ENCODE data around the gene NSUN3.

NSUN3 gene

GRCh38 chr3:94130690-94131089 lies 67.8 kb downstream of the NSUN3 start:
- DNase-seq, result no peak

GRCh38 chr3:94132777-94133176 lies 69.9 kb downstream of the NSUN3 start:
- DNase-seq, result no peak

- DNase-seq, result no peak
These were observed 73.3 kb downstream of the NSUN3 start for GRCh38 chr3:94136133-94136532.

DNA sequence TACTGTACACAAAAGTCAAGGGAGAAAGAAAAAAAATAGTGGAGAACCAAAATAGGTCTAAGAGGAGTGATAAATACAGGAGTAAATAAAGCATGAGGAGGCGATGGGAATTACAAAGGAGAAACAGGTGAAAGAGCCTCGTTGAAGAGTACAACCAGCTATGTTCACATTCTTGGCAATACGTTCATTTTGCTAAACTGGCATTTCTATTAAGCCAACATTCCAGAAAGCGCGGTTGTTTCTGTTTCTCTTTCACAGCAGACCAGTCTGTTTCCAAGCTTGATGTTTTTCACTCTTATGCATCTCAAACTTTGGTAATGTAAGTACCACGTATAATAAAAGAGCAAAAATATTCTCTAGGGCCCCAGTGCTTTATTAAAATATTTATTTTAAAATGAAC lies 74.5 kb downstream of the NSUN3 start:
- DNase-seq, result no peak

GRCh38 chr3:94146455-94146854 lies 83.6 kb downstream of the NSUN3 start:
- no peak for DNase-seq

- no peak for DNase-seq
These were observed 84.2 kb downstream of the NSUN3 start for GRCh38 chr3:94147012-94147411.

DNA sequence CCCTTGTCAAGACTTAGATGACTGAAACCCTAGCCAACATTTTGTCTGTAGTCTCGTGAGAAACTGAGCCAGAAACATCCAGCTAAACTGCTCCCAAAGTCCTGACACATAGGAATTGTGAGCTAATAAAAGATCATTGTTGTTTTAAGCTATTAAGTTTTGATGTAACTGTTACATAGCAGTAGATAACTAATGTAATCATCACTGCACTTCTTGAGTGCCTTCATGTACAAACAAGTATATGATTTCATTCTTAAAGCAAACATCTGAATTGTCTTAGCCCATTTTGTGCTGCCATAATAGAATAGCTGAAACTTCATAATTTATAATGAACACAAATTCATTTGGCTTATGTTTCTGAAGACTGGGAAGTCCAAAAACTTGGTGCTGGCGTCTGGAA lies 87.3 kb downstream of the NSUN3 start:
- DNase-seq, result no peak

DNA sequence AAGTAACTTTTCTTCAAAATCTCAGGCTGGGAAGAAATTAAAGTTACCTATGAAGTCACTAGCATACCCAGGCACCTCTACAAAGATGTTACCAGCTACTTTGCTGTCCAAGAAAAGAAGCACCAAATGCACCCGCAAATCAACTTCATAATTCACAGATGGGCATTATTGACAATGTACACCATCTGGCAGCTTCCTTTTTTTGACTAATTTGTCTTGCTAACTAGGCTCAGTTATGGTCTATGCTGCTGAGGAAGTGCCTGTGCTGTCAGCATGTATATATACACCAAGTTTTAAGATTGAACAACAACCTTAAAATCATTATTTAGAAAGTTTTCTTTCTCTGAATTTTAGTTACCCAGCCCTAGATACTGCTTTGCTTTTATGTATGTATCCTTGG lies 93.8 kb downstream of the NSUN3 start:
- no peak for DNase-seq

DNA sequence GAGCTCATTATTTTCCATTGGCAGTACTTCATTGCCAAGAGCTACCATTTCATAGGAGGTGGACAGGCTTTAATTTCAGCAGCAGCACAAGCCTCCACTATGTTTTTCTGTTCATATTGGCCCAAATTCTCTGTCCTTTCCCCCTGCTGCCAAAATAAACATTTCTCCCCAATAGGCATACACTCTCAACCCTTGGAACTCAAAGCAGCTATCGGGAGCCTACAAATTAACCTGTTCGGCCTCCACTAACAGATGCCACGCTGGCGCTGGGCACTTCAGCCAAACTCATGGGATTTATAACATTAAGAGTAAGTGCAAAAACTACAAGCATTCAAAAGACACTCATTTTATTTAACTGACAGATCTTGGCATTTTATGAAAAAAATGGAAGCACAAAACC lies 95.7 kb downstream of the NSUN3 start:
- DNase-seq, result no peak

- no peak for DNase-seq
These were observed 96.4 kb downstream of the NSUN3 start for GRCh38 chr3:94159062-94159828.

DNA sequence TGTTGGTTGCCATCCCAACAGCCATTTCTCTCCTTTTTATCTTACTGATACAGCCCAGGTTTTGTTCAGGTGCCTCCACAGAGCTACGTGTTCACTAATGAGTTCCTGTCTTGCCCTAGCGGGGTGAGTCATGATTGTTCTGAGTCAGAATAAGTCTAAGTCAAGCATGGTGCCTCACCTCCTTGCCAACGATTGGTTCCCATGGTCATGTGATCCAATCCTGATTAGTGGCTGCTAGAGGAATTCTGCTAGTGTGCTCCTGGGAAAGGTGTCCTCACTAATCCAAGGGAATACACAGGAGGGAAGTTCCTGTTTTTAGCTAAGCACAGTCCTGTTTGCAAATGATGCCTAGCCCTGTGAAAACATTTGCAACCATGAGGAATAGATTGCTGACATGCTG lies 99.8 kb downstream of the NSUN3 start:
- no peak for DNase-seq

GRCh38 chr3:94167346-94167745 lies 104.5 kb downstream of the NSUN3 start:
- no peak for DNase-seq

DNA sequence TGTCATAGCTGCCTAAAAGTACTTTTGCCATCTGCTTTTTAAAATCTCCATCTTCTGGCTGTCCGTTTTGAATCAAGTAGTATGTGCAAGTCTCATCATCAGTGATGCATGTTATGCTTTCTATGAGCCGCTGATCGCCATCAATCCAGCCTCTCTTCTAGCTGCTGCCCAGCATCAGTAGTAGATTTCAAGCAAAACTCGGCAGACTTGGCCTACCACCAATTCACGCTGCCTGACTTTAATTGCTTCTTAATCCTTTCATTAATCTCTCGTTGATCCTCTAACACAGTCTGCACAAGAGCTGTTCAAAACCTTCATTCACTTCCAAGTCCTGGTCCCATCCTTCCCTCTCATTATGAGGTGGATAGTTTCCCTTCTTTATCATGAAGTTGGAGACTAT lies 104.9 kb downstream of the NSUN3 start:
- DNase-seq, result no peak

GRCh38 chr3:94171954-94172353 lies 109.1 kb downstream of the NSUN3 start:
- DNase-seq, result no peak

GRCh38 chr3:94172695-94173310 lies 109.9 kb downstream of the NSUN3 start:
- no peak for DNase-seq

- DNase-seq, result no peak
These were observed 111.0 kb downstream of the NSUN3 start for GRCh38 chr3:94173673-94174434.

DNA sequence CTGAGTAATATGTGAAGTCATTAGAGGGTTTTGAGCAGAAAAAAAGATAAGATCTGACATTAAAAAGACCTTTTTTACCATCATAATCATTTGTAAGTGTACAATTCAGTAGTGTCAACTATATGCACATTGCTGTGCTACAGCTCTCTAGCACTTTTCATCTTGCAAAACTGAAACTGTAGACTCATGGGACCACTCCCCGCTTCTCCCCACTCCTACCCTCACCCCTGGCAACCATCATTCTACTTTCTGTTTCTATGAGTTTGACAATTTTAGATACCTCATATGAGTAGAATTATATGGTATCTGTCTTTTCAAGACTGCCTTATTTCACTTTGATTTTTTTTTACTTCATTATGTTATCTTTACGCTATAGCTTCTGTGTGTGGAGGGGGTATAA lies 112.8 kb downstream of the NSUN3 start:
- no peak for DNase-seq

DNA sequence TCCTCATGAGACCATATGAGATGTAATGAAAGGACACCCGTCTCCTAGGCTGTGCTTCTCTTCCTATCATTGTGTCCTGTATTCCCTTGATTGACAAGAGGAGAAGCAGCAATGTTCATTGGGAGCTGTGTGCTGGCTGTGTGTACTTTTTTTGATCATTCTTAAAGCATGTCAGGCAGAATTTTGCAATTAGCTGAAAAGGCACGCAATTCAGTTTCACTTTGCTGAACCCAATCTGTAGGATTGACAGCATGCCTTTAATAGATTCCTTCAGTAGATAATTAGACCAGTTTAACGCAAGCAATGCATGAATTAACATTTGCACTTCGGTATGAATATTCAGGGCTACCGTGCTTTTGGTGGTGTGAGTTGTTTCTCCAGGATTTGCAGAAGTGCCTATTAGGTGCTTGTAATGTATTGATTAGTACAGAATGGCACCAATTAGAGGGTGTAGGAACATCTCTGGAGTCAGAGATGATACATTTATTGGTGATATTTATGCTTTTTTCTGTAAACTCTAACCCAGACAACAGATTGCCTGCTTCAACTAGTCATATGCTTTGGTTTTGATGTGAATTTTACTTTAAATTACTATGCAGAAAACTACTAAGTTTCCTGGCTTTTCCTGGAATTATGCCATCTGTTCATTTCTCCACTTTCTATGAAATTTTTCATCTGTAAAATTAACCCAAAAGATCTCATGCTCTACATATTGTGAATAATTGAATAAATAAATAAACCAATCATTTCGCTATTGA lies 114.3 kb downstream of the NSUN3 start:
- DNase-seq, result no peak

Data from CD4-positive, alpha-beta T cell treated with Interferon gamma for 1 hour (primary cell).